ENCODE data around the gene TPH2. TPM values are rescaled to one million over a fixed set of nuclear protein-coding genes. Genes with fewer than 3 reads are reported as not detected.

Gene TPH2
- total and polyA plus RNA-seq, 2 of the 4 experiments (the other 2 are of a cell fraction) = not detected

- dilution Hi-C loops (cut with HindIII; ENCODE audit: low sequenced_read_pairs, unreplicated experiment) (no loop called here), in situ Hi-C loops (cut with MboI; ENCODE audit: low sequenced_read_pairs) (no loop called here), intact Hi-C loops (cut with micrococcal nuclease) (no loop called here)
- H3K79me1 ChIP-seq (ENCODE audit: low read depth in 1 of 2, low read length in 2 of 2) = no peaks in the 10 kb centered on the region
- H2AK9ac ChIP-seq (replicated peaks; ENCODE audit: low read depth, low read length, poor library complexity) = no peak overlapping the region
- H3K9me3 ChIP-seq (ENCODE audit: control insufficient read depth, insufficient read depth, low read length) = no peaks in the 10 kb centered on the region
- BruUV-seq (replicated peaks) = no TSS peak
- no peak overlapping the region for H4K8ac ChIP-seq (ENCODE audit: low read depth in 2 of 2, low read length in 2 of 2)
- H4K91ac ChIP-seq (ENCODE audit: insufficient read depth, low read depth, low read length) = no peak overlapping the region
- H3K14ac ChIP-seq (replicated peaks; ENCODE audit: low read depth, low read length) = no peak overlapping the region
- H2BK5ac ChIP-seq (ENCODE audit: low read depth, low read length, poor library complexity, severe bottlenecking) = no peak overlapping the region
- no peak overlapping the region for H3K56ac ChIP-seq (ENCODE audit: extremely low read depth, insufficient read depth, low read length)
- WGBS, 2 experiments (ENCODE audit: extremely low coverage in 2 of 2, insufficient read length in 1 of 2) = 65% methylated on average over 2 of the region's 9 CpGs; no CpG with 5 or more reads in 1 of the 2 experiments
- no peak overlapping the region for H3K23ac ChIP-seq (ENCODE audit: low read depth, low read length)
- no peak overlapping the region for H3K4me3 ChIP-seq (ENCODE audit: insufficient read depth, low read depth, low read length)
- no peaks in the 10 kb centered on the region for H3K36me3 ChIP-seq (ENCODE audit: control insufficient read depth, insufficient read depth, low read length)
- no peak overlapping the region for H2BK120ac ChIP-seq (ENCODE audit: low read depth, low read length)
- DNase-seq (no peak), ATAC-seq (ENCODE audit: low read depth) (no peak)
- no peak overlapping the region for H3K18ac ChIP-seq (ENCODE audit: low read depth, low read length)
- H3K4me1 ChIP-seq (ENCODE audit: control insufficient read depth, insufficient read depth, low read length) = no peaks in the 10 kb centered on the region
- no peaks in the 10 kb centered on the region for H3K9me1 ChIP-seq (ENCODE audit: insufficient read depth, low read length)
- no peak overlapping the region for H2AK5ac ChIP-seq (ENCODE audit: low read depth, low read length)
- no peak for TF ChIP-seq MAFK (IDR thresholded peaks at IDR 0.05; ENCODE audit: low read depth, low read length)
- TF ChIP-seq ELK1 (IDR thresholded peaks at IDR 0.05; ENCODE audit: borderline replicate concordance, low read depth, low read length) = no peak
- TF ChIP-seq SMC3 (IDR thresholded peaks at IDR 0.05; ENCODE audit: low read depth, low read length) = no peak
- TF ChIP-seq CEBPB (IDR thresholded peaks at IDR 0.05; ENCODE audit: low read depth, low read length) = no peak
- no peak overlapping the region for H3K4me2 ChIP-seq (ENCODE audit: low read depth, low read length)
- H2BK20ac ChIP-seq (ENCODE audit: low read depth, low read length) = no peak overlapping the region
- POLR2A ChIA-PET (ENCODE audit: unreplicated experiment) = no interaction called here
- H3K27me3 ChIP-seq (ENCODE audit: control insufficient read depth, insufficient read depth, low read length) = no peaks in the 10 kb centered on the region
- H4K20me1 ChIP-seq (ENCODE audit: insufficient read depth, low read length) = no peaks in the 10 kb centered on the region
- H3K9ac ChIP-seq (ENCODE audit: low read depth, low read length) = no peak overlapping the region
- no peak overlapping the region for H3K4ac ChIP-seq (ENCODE audit: low read depth, low read length)
- H2BK15ac ChIP-seq (ENCODE audit: low read depth, low read length) = no peak overlapping the region
- H2AFZ ChIP-seq (replicated peaks; ENCODE audit: low read length, poor library complexity) = no peak overlapping the region
- H4K5ac ChIP-seq (ENCODE audit: low read depth, low read length) = no peak overlapping the region
- no peak overlapping the region for H3K27ac ChIP-seq (ENCODE audit: insufficient read depth, low read length)
- CTCF ChIA-PET = no interaction called here
These were observed 137.4 kb downstream of the TPH2 start for GRCh38 chr12:72075891-72076557.
